K562 (cell line): ENCODE results near the gene ZNF213. TPM values are rescaled to one million over a fixed set of nuclear protein-coding genes. Genes with fewer than 3 reads are reported as not detected.
A peak's percentile ranks its signal among the peaks of the same experiment; 100 is the strongest.

ENCODE experiments used
- CHD1 ChIP-seq: fragments of 200-600 bp; sonication (generic); IDR thresholded peaks from one replicate; pipeline ENCODE4 v1.6.1; 2012; ENCODE audit warnings: mild to moderate bottlenecking, moderate library complexity, low read length, inconsistent platforms
- CXXC5 ChIP-seq: fragments of 250-450 bp; sonication (Bioruptor Pico); IDR thresholded peaks from 2 replicates; pipeline ENCODE4 v1.8.0; 2022; ENCODE audit warnings: inconsistent platforms, mild to moderate bottlenecking, moderate library complexity
- EGR1 ChIP-seq: fragments of 450-650 bp; conservative IDR thresholded peaks from 2 replicates; pipeline ENCODE4 v1.6.1; 2017; ENCODE audit warnings: mild to moderate bottlenecking
- ETV5 ChIP-seq: sonication (generic); formaldehyde crosslinking; IDR thresholded peaks from 2 replicates; pipeline ENCODE4 v1.4.0; 2020; ENCODE audit warnings: low read depth, mild to moderate bottlenecking, missing genetic modification reagents
- KDM5B ChIP-seq: fragments of 200-600 bp; sonication (generic); IDR thresholded peaks from 2 replicates; pipeline ENCODE4 v1.6.1; 2012; ENCODE audit warnings: low read depth, mild to moderate bottlenecking, moderate library complexity, low read length, control low read depth, inconsistent platforms; ENCODE audit not compliant: insufficient replicate concordance
- LEF1 ChIP-seq: fragments of 450-650 bp; IDR thresholded peaks from 2 replicates; pipeline ENCODE4 v1.6.1; 2016; ENCODE audit warnings: mild to moderate bottlenecking
- MAZ ChIP-seq, 2 experiments: fragments of 450-650 bp in 1 of 2; sonication (generic) in 1 of 2; formaldehyde crosslinking; IDR thresholded peaks in 1 of 2; conservative IDR thresholded peaks in 1 of 2; 2 replicates each; pipeline versions ENCODE4 v1.4.0 to v1.5.0; 2020; ENCODE audit warnings: mild to moderate bottlenecking in 1 of 2, missing genetic modification reagents in 1 of 2
- NFIC ChIP-seq: fragments of 450-650 bp; IDR thresholded peaks from 2 replicates; pipeline ENCODE4 v1.6.1; 2017; ENCODE audit warnings: mild to moderate bottlenecking, inconsistent platforms
- NRF1 ChIP-seq, 2 experiments: fragments of 450-650 bp; IDR thresholded peaks in 1 of 2; conservative IDR thresholded peaks in 1 of 2; 2 replicates each; pipeline ENCODE4 v1.6.1; 2014; ENCODE audit warnings: mild to moderate bottlenecking in 2 of 2
- PHF8 ChIP-seq: fragments of 200-600 bp; sonication (generic); IDR thresholded peaks from 2 replicates; pipeline ENCODE4 v1.6.1; 2012; ENCODE audit warnings: mixed run types, mild to moderate bottlenecking, inconsistent platforms, low read length, moderate library complexity, borderline replicate concordance
- SRF ChIP-seq, 2 experiments: fragments of 250-450, 450-650 bp in 1 of 2; sonication (Bioruptor Pico) in 1 of 2; sonication (generic) in 1 of 2; formaldehyde crosslinking; IDR thresholded peaks; 2 replicates each; pipeline versions ENCODE4 v1.5.0 to v1.5.1; 2020 to 2022; ENCODE audit warnings: mild to moderate bottlenecking in 1 of 2, missing genetic modification reagents in 1 of 2
- SRSF1 ChIP-seq: fragments of 200-400 bp; formaldehyde crosslinking; IDR thresholded peaks from 2 replicates; pipeline ENCODE4 v1.6.1; 2017; ENCODE audit warnings: mild to moderate bottlenecking, low read depth, low read length, moderate library complexity
- STAT5B ChIP-seq: fragments of 250-450 bp; sonication (Bioruptor Pico); IDR thresholded peaks from 2 replicates; pipeline ENCODE4 v1.8.0; 2021; ENCODE audit warnings: mild to moderate bottlenecking, inconsistent platforms
- TBP ChIP-seq: optimal IDR thresholded peaks from 2 replicates; pipeline ENCODE3; 2011; ENCODE audit warnings: low read depth, low read length, improper control_type of control experiment
- TEAD1 ChIP-seq, 2 experiments: fragments of 450-650 bp in 1 of 2; sonication (generic) in 1 of 2; formaldehyde crosslinking; IDR thresholded peaks; 2 replicates each; pipeline versions ENCODE4 v1.4.0 to v1.8.0; 2020 to 2022; ENCODE audit warnings: mild to moderate bottlenecking in 2 of 2, missing genetic modification reagents in 1 of 2
- polyA plus RNA-seq, 8 experiments: library from polyadenylated mRNA; depleted of rRNA in 4 of 8; stranded (reverse) in 5 of 8; unstranded in 3 of 8; fragments of >200 nt; fragmentation: Nextera tagmentation in 2 of 8; fragmentation: Illumina TruSeq in 1 of 8; extraction: Ambion mirVana in 2 of 8; extraction: Trizol in 1 of 8; gene quantifications; 2 replicates each; pipeline versions ENCODE4 v1.2.1 to v1.2.3, GENCODE V29; 2011 to 2014; ENCODE audit warnings: inconsistent platforms in 1 of 8, missing spikeins in 1 of 8
- total RNA-seq, 7 experiments: library from RNA; depleted of rRNA in 6 of 7; stranded (reverse); fragments of >200 nt in 6 of 7; fragmentation: Illumina TruSeq in 2 of 7; extraction: Trizol in 2 of 7; gene quantifications; 2 replicates each; pipeline versions ENCODE4 v1.2.1 to v1.2.3, GENCODE V29; 2011 to 2021; ENCODE audit warnings: low replicate concordance in 1 of 7
- TF ChIP-seq, protein P1 (sequence below): sonication (generic); formaldehyde crosslinking; IDR thresholded peaks from 2 replicates; pipeline ENCODE4 v1.8.0; 2023; ENCODE audit warnings: missing genetic modification reagents, mild to moderate bottlenecking, borderline replicate concordance
- TF ChIP-seq, protein P2 (sequence below): sonication (generic); formaldehyde crosslinking; IDR thresholded peaks from 2 replicates; pipeline ENCODE4 v1.9.0; 2022; ENCODE audit warnings: mild to moderate bottlenecking, missing genetic modification reagents
- TF ChIP-seq, protein P3 (sequence below): fragments of 450-650 bp; IDR thresholded peaks from 2 replicates; pipeline ENCODE4 v1.7.1; 2018; ENCODE audit warnings: mild to moderate bottlenecking, low read depth; ENCODE audit not compliant: partially characterized antibody

ZNF213 gene
- total and polyA plus RNA-seq, 9 of the 15 experiments (the other 6 are each of a cell fraction or from before 2014, with no cell fraction given), result 0.49 to 10.0 (median 1.8) TPM

DNA sequence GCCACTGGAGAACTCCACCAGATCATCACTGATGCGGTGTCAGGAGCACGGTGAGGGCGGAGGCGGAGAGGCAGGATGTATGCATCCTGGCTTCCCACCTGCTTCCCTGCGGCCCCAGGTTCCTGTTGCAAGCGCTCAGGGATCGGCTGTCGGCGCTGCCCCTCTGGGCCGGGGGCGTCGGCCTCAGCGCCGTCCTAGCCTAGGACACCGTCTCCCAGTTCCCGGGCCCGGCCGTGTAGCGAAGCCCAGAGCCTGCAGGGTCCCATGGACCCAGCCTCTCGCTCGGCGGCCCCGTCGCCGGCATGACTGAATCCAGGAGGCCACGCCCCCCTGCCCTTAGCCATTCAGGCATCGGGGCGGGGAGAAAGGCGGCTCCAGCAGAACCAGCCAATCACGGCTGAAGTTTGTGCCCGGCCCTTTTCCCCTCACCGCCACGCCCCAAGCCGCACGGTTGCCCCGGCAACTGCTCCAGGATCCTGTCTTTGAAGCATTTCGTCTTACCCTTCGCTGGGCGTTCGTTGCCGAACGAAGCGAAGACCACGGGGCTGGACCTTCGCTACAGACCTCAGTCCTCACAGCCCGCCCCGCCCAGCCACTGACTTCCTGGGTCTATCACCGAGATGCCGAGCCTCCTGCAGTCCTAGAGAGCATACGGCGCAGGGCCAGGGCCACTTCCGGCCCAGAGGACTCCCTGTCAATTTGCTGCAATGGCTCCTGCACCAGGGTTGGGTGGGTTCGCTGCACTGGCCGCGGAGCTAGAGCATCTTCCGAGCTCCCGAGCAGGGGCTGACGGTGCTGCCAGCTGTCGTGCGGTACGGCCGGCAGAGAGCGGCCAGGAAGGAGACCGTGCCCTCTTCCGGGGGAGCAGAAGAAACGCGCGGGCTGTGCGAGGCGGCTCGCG lies 10.6 kb upstream of the ZNF213 start (continued):
- TF ChIP-seq NRF1 (conservative IDR thresholded peaks at IDR 0.05 in 1 of 2, IDR thresholded peaks at IDR 0.05 in 1 of 2), result peak; percentile 71 to 76
- TF ChIP-seq STAT5B (CRISPR knock-in tag), result no peak
- TF ChIP-seq TBP, result peak; percentile 66
- peak; percentile 47 for TF ChIP-seq KDM5B
- peak; percentile 66; the same call in 1 of the 2 replicates for TF ChIP-seq ETV5 (CRISPR knock-in tag)
- TF ChIP-seq CXXC5 (CRISPR knock-in tag), result peak; percentile 47
- TF ChIP-seq CHD1, result no peak
- no peak for TF ChIP-seq LEF1
- peak in 1 of 2 experiments; percentile 87; a peak in 2 of 4 replicates for TF ChIP-seq TEAD1 (CRISPR knock-in tag; IDR thresholded peaks at IDR 0.05)
- peak in 1 of 2 experiments; percentile 83; a peak in 1 of 4 replicates for TF ChIP-seq SRF (CRISPR knock-in tag; IDR thresholded peaks at IDR 0.05)
- TF ChIP-seq, protein P1, sequence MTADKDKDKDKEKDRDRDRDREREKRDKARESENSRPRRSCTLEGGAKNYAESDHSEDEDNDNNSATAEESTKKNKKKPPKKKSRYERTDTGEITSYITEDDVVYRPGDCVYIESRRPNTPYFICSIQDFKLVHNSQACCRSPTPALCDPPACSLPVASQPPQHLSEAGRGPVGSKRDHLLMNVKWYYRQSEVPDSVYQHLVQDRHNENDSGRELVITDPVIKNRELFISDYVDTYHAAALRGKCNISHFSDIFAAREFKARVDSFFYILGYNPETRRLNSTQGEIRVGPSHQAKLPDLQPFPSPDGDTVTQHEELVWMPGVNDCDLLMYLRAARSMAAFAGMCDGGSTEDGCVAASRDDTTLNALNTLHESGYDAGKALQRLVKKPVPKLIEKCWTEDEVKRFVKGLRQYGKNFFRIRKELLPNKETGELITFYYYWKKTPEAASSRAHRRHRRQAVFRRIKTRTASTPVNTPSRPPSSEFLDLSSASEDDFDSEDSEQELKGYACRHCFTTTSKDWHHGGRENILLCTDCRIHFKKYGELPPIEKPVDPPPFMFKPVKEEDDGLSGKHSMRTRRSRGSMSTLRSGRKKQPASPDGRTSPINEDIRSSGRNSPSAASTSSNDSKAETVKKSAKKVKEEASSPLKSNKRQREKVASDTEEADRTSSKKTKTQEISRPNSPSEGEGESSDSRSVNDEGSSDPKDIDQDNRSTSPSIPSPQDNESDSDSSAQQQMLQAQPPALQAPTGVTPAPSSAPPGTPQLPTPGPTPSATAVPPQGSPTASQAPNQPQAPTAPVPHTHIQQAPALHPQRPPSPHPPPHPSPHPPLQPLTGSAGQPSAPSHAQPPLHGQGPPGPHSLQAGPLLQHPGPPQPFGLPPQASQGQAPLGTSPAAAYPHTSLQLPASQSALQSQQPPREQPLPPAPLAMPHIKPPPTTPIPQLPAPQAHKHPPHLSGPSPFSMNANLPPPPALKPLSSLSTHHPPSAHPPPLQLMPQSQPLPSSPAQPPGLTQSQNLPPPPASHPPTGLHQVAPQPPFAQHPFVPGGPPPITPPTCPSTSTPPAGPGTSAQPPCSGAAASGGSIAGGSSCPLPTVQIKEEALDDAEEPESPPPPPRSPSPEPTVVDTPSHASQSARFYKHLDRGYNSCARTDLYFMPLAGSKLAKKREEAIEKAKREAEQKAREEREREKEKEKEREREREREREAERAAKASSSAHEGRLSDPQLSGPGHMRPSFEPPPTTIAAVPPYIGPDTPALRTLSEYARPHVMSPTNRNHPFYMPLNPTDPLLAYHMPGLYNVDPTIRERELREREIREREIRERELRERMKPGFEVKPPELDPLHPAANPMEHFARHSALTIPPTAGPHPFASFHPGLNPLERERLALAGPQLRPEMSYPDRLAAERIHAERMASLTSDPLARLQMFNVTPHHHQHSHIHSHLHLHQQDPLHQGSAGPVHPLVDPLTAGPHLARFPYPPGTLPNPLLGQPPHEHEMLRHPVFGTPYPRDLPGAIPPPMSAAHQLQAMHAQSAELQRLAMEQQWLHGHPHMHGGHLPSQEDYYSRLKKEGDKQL (CRISPR knock-in tag), result no peak
- peak; percentile 68 for TF ChIP-seq PHF8
- TF ChIP-seq MAZ (CRISPR knock-in tag; conservative IDR thresholded peaks at IDR 0.05 in 1 of 2, IDR thresholded peaks at IDR 0.05 in 1 of 2), result peak; percentile 42 to 68; a peak in 3 of 4 replicates
- TF ChIP-seq SRSF1, result no peak
- TF ChIP-seq EGR1, result 0 out of 2 replicates have a peak, but pooled peaks have one; percentile 14
- peak; percentile 11 for TF ChIP-seq NFIC
- TF ChIP-seq, protein P2, sequence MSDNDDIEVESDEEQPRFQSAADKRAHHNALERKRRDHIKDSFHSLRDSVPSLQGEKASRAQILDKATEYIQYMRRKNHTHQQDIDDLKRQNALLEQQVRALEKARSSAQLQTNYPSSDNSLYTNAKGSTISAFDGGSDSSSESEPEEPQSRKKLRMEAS (CRISPR knock-in tag), result peak; percentile 82
- TF ChIP-seq, protein P3, sequence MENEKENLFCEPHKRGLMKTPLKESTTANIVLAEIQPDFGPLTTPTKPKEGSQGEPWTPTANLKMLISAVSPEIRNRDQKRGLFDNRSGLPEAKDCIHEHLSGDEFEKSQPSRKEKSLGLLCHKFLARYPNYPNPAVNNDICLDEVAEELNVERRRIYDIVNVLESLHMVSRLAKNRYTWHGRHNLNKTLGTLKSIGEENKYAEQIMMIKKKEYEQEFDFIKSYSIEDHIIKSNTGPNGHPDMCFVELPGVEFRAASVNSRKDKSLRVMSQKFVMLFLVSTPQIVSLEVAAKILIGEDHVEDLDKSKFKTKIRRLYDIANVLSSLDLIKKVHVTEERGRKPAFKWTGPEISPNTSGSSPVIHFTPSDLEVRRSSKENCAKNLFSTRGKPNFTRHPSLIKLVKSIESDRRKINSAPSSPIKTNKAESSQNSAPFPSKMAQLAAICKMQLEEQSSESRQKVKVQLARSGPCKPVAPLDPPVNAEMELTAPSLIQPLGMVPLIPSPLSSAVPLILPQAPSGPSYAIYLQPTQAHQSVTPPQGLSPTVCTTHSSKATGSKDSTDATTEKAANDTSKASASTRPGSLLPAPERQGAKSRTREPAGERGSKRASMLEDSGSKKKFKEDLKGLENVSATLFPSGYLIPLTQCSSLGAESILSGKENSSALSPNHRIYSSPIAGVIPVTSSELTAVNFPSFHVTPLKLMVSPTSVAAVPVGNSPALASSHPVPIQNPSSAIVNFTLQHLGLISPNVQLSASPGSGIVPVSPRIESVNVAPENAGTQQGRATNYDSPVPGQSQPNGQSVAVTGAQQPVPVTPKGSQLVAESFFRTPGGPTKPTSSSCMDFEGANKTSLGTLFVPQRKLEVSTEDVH, result peak; percentile 82
